Spleen (tissue), 7 donors: ENCODE results near the gene CPNE6.
A peak's percentile ranks its signal among the peaks of the same experiment; 100 is the strongest.

Experiments
- POLR2A ChIP-seq, 3 donors: fragments of 450-650 bp; IDR thresholded peaks; one replicate each; pipeline ENCODE4 v1.5.1; 2017; ENCODE audit warnings: antibody characterized with exemption in 3 of 3, mild to moderate bottlenecking in 1 of 3
- POLR2AphosphoS5 ChIP-seq, 3 donors: sonication (generic); formaldehyde crosslinking; IDR thresholded peaks; one replicate each; pipeline ENCODE4 v1.5.1; 2017; ENCODE audit warnings: antibody characterized with exemption in 3 of 3
- TF ChIP-seq, protein P1 (sequence below), 11 experiments: fragments of 200-600 bp in 7 of 11; fragments of 450-650 bp in 4 of 11; sonication (generic) in 4 of 11; IDR thresholded peaks in 8 of 11; conservative IDR thresholded peaks in 3 of 11; 1 replicate in 7 of 11; 2 replicates in 4 of 11; pipeline versions ENCODE4 v1.4.0 to v1.8.0; 2016 to 2021; ENCODE audit warnings: antibody characterized with exemption in 11 of 11, inconsistent platforms in 4 of 11, mild to moderate bottlenecking in 1 of 11
- donor health status: DM: no; HTN: no; CAD: no; lungs with moderate emphysema.
- donor health status: DM: no; HTN: no; CAD: no.
- donor health status: DM: no; HTN: no; CAD: no.

DNA sequence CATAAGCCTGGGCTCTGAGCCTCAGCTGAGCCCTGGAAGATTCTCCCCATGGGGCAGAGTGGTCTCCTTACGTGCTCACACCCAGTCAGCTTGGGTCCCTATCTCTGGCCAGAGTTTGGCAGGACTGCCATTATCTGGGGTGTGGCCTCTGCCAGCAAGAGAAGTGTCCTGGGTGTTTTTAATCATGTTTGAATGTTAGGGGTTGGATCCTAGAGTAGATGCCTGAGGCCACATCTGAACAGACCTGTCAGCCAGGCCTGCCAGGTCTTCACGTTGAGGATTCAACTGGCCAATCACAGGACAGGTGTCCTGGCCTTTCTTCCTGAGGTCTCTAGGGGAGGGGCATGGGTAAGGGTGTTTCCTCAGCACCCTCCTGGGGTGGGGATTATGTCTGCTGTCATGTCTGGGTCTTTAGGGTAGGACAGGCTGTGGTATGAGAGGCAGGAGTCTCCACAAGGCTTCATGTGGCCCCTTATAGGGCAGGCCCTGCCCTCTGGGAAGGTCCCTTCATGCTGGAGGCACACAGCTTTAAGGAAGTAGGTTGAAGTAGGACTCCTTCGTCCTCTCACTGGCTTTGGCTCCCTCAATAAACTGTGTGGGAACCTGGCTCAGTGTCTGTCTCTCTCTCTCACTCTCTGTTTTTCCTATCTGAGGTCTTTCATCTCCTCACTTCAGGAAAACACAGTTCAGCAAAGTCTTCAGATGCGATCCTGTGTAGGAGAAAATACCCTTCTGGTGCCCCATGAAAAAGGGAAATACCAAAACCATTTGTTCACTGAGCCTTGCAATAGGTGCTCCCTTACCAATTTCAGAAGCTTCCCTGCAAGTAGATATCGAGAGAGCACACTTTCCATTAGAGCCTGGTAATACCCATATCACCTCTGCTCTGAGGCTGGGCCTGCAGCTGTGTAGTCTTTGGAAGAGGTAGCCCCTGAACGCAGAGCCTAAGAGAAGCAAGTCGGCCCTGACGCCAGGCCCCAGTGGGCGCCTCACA lies 52.4 kb downstream of the CPNE6 start:
- TF ChIP-seq, protein P1, sequence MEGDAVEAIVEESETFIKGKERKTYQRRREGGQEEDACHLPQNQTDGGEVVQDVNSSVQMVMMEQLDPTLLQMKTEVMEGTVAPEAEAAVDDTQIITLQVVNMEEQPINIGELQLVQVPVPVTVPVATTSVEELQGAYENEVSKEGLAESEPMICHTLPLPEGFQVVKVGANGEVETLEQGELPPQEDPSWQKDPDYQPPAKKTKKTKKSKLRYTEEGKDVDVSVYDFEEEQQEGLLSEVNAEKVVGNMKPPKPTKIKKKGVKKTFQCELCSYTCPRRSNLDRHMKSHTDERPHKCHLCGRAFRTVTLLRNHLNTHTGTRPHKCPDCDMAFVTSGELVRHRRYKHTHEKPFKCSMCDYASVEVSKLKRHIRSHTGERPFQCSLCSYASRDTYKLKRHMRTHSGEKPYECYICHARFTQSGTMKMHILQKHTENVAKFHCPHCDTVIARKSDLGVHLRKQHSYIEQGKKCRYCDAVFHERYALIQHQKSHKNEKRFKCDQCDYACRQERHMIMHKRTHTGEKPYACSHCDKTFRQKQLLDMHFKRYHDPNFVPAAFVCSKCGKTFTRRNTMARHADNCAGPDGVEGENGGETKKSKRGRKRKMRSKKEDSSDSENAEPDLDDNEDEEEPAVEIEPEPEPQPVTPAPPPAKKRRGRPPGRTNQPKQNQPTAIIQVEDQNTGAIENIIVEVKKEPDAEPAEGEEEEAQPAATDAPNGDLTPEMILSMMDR (IDR thresholded peaks at IDR 0.05 in 8 of 11, conservative IDR thresholded peaks at IDR 0.05 in 3 of 11): no peak
- TF ChIP-seq POLR2A (IDR thresholded peaks at IDR 0.05): no peak
- TF ChIP-seq POLR2AphosphoS5 (IDR thresholded peaks at IDR 0.05): peak in 1 of 3 donors; percentile 12
